Liver (tissue), 9 donors: ENCODE measurements around the gene CARD19. TPM values are rescaled to one million over a fixed set of nuclear protein-coding genes. Genes with fewer than 3 reads are reported as not detected.

Source experiments
- DNase-seq: peaks from one replicate; pipeline ENCODE4 v3.0.0-alpha.2; 2017; ENCODE audit warnings: low spot score
- H3K27ac ChIP-seq, 2 donors: one replicate each; pipeline ENCODE4 v1.7.0; 2013; ENCODE audit warnings: inconsistent platforms in 2 of 2, low read length in 2 of 2, control low read depth in 1 of 2, low read depth in 1 of 2, mild to moderate bottlenecking in 1 of 2
- H3K27me3 ChIP-seq, 4 donors: one replicate each; pipeline versions ENCODE4 v1.6.1 to v1.7.0; 2013; ENCODE audit warnings: low read length in 3 of 4, inconsistent platforms in 1 of 4, mild to moderate bottlenecking in 1 of 4, moderate library complexity in 1 of 4; ENCODE audit not compliant: control insufficient read depth in 4 of 4, insufficient read depth in 4 of 4
- H3K36me3 ChIP-seq, 4 donors: one replicate each; pipeline versions ENCODE4 v1.6.1 to v1.7.0; 2013; ENCODE audit warnings: low read length in 3 of 4, mild to moderate bottlenecking in 3 of 4, low read depth in 1 of 4, moderate library complexity in 1 of 4; ENCODE audit not compliant: control insufficient read depth in 4 of 4, insufficient read depth in 3 of 4
- H3K4me1 ChIP-seq, 4 donors: one replicate each; pipeline versions ENCODE4 v1.6.1 to v1.7.0; 2013; ENCODE audit warnings: low read length in 3 of 4, mild to moderate bottlenecking in 3 of 4, moderate library complexity in 1 of 4; ENCODE audit not compliant: control insufficient read depth in 4 of 4, insufficient read depth in 4 of 4
- H3K4me3 ChIP-seq, 3 donors: one replicate each; pipeline versions ENCODE4 v1.6.1 to v1.7.0; 2013; ENCODE audit warnings: low read length in 3 of 3, control low read depth in 1 of 3, low read depth in 1 of 3, mild to moderate bottlenecking in 1 of 3
- H3K9ac ChIP-seq, 2 donors: one replicate each; pipeline ENCODE4 v1.7.0; 2013; ENCODE audit warnings: low read length in 2 of 2, mild to moderate bottlenecking in 2 of 2, moderate library complexity in 2 of 2, control low read depth in 1 of 2, low read depth in 1 of 2
- H3K9me3 ChIP-seq, 4 donors: one replicate each; pipeline versions ENCODE4 v1.6.1 to v1.7.0; 2013; ENCODE audit warnings: low read length in 3 of 4; ENCODE audit not compliant: control insufficient read depth in 4 of 4
- ATF3 ChIP-seq: IDR thresholded peaks from 2 replicates; pipeline ENCODE4 v1.6.1; 2016; ENCODE audit warnings: antibody characterized with exemption
- FOXA1 ChIP-seq: IDR thresholded peaks from 2 replicates; pipeline ENCODE4 v1.6.1; 2016; ENCODE audit warnings: antibody characterized with exemption
- FOXA2 ChIP-seq: IDR thresholded peaks from 2 replicates; pipeline ENCODE4 v1.6.1; 2016; ENCODE audit warnings: antibody characterized with exemption
- GABPA ChIP-seq, 2 donors: IDR thresholded peaks in 1 of 2; conservative IDR thresholded peaks in 1 of 2; 2 replicates each; pipeline ENCODE4 v1.6.1; 2016; ENCODE audit warnings: antibody characterized with exemption in 2 of 2, mild to moderate bottlenecking in 1 of 2, moderate library complexity in 1 of 2
- HNF4G ChIP-seq: IDR thresholded peaks from 2 replicates; pipeline ENCODE4 v1.6.1; 2016; ENCODE audit warnings: antibody characterized with exemption
- JUND ChIP-seq, 2 donors: IDR thresholded peaks; 2 replicates each; pipeline ENCODE4 v1.6.1; 2016; ENCODE audit warnings: antibody characterized with exemption in 2 of 2
- MAX ChIP-seq: IDR thresholded peaks from 2 replicates; pipeline ENCODE4 v1.6.1; 2016; ENCODE audit warnings: antibody characterized with exemption
- NR2F2 ChIP-seq: IDR thresholded peaks from 2 replicates; pipeline ENCODE4 v1.6.1; 2016; ENCODE audit warnings: antibody characterized with exemption
- RAD21 ChIP-seq, 2 donors: IDR thresholded peaks; 2 replicates each; pipeline ENCODE4 v1.6.1; 2016; ENCODE audit warnings: antibody characterized with exemption in 2 of 2, mild to moderate bottlenecking in 2 of 2
- REST ChIP-seq: IDR thresholded peaks from 2 replicates; pipeline ENCODE4 v1.6.1; 2016; ENCODE audit warnings: antibody characterized with exemption, mild to moderate bottlenecking
- RXRA ChIP-seq, 2 donors: IDR thresholded peaks; 2 replicates each; pipeline ENCODE4 v1.6.1; 2017 to 2018; ENCODE audit warnings: antibody characterized with exemption in 2 of 2, mild to moderate bottlenecking in 1 of 2
- TAF1 ChIP-seq: conservative IDR thresholded peaks from 2 replicates; pipeline ENCODE4 v1.6.1; 2016; ENCODE audit warnings: antibody characterized with exemption, mild to moderate bottlenecking
- YY1 ChIP-seq: IDR thresholded peaks from 2 replicates; pipeline ENCODE4 v1.6.1; 2016; ENCODE audit warnings: antibody characterized with exemption, mild to moderate bottlenecking
- ZBTB33 ChIP-seq: IDR thresholded peaks from 2 replicates; pipeline ENCODE4 v1.6.1; 2016; ENCODE audit warnings: antibody characterized with exemption
- WGBS: extraction: QIAGEN DNeasy Blood & Tissue Kit; methylation state at CpG from one replicate; pipeline ENCODE4 v1.1.7; 2013; 5-methylcytosine and 5-hydroxymethylcytosine counted together
- polyA plus RNA-seq, 2 donors: library from polyadenylated mRNA; stranded (reverse) in 1 of 2; unstranded in 1 of 2; fragments of 200-250 nt in 1 of 2; fragments of >200 nt in 1 of 2; fragmentation: Nextera tagmentation in 1 of 2; extraction: Ambion mirVana in 1 of 2; gene quantifications; one replicate each; pipeline versions ENCODE4 v1.2.1 to v1.2.3, GENCODE V29; 2013 to 2015
- total RNA-seq, 2 donors: library from RNA; depleted of rRNA; stranded (reverse); fragments of >200 nt; gene quantifications; one replicate each; pipeline ENCODE4 v1.2.3, GENCODE V29; 2014
- donor health status: healthy.
- donor health status: healthy.
- donor health status: healthy.
- donor health status: healthy.
- donor health status: healthy.

The CARD19 gene
- total and polyA plus RNA-seq, 4 donors, result 13.0 to 18.2 (median 16.3) TPM

GRCh38 chr9:93149361-93149760 is 53.3 kb downstream of the CARD19 start:
- no peak for DNase-seq
- Histone ChIP-seq H3K27me3 (no peaks in the 10 kb centered on the region), H3K4me3 (no peak overlapping the region), H3K27ac (no peak overlapping the region), H3K36me3 (no peaks in the 10 kb centered on the region), H3K9me3 (no peaks in the 10 kb centered on the region), H3K9ac (no peak overlapping the region), H3K4me1 (peaks cover 0 to 2% (median 0%) of the 10 kb centered on the region in 4 donors)
- TF ChIP-seq TAF1 (no peak), YY1 (no peak), NR2F2 (no peak), MAX (no peak), ATF3 (no peak), RAD21 (IDR thresholded peaks at IDR 0.05) (no peak), REST (no peak), FOXA2 (no peak), RXRA (IDR thresholded peaks at IDR 0.05) (no peak), HNF4G (no peak), GABPA (IDR thresholded peaks at IDR 0.05 in 1 of 2, conservative IDR thresholded peaks at IDR 0.05 in 1 of 2) (no peak), FOXA1 (no peak), JUND (IDR thresholded peaks at IDR 0.05) (no peak), ZBTB33 (no peak)
- 49% methylated on average over 1 of the region's 1 CpG for WGBS

DNA sequence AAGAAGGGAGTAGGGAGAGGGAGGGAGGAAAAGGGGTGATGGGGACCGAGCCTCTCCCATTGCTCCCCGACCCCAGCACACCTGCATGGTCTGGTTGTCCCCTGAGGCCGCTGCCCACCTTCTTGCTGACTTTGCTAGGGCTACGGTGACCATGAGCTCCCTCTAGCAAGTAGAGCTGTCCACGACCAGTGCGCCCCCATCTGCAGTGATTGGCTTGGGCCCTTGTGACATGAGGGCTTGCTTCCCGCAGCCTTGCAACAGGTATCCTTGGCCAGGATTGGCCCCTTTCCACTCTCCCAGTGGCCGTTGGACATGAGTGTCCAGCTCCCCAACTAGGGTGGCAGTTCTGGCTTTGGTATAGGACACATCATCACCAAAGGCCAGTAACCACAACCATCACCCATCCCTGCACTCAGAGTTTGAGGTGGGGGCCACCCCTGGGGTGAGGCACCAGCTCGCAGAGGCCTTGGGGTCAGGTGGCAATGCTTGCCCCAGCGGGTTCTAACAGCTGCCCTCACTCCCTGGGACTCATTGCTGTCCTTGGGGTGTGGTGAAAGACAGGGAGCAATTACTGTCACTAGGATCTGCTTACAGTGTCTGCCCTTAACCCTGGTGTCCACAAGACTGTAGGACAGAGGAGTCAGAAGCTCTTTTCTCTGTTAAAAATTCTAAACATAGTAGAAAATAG is 55.2 kb downstream of the CARD19 start:
- no peaks in the 10 kb centered on the region for H3K36me3 ChIP-seq
- H3K27me3 ChIP-seq, result no peaks in the 10 kb centered on the region
- TF ChIP-seq TAF1, result no peak
- WGBS, result 94% methylated on average over 10 of the region's 10 CpGs
- H3K4me1 ChIP-seq, result peaks cover 0 to 4% (median 0%) of the 10 kb centered on the region in 4 donors
- no peak for DNase-seq
- H3K9ac ChIP-seq, result no peak overlapping the region
- no peaks in the 10 kb centered on the region for H3K9me3 ChIP-seq
- H3K4me3 ChIP-seq, result no peak overlapping the region
- no peak overlapping the region for H3K27ac ChIP-seq
